Mucosa of stomach (tissue), 1 donor: ENCODE measurements around the gene CCL3.
"Not testable (repeated sequence)": the region's sequence is repeated elsewhere in the genome, so short reads cannot be mapped to it uniquely, and the experiment has no call there.

Experiments
- H3K27me3 ChIP-seq: one replicate; pipeline ENCODE4 v1.7.0; 2013; ENCODE audit warnings: mild to moderate bottlenecking, low read length; ENCODE audit not compliant: control insufficient read depth, insufficient read depth
- H3K36me3 ChIP-seq: one replicate; pipeline ENCODE4 v1.7.0; 2013; ENCODE audit warnings: low read length; ENCODE audit not compliant: control insufficient read depth, insufficient read depth
- H3K4me1 ChIP-seq: one replicate; pipeline ENCODE4 v1.7.0; 2013; ENCODE audit warnings: mild to moderate bottlenecking, low read length; ENCODE audit not compliant: control insufficient read depth, insufficient read depth
- H3K4me3 ChIP-seq: one replicate; pipeline ENCODE4 v1.7.0; 2013; ENCODE audit warnings: low read length
- H3K9ac ChIP-seq: one replicate; pipeline ENCODE4 v1.7.0; 2013; ENCODE audit warnings: mild to moderate bottlenecking, low read length, moderate library complexity
- H3K9me3 ChIP-seq: one replicate; pipeline ENCODE4 v1.7.0; 2013; ENCODE audit warnings: mild to moderate bottlenecking, low read length, moderate library complexity; ENCODE audit not compliant: control insufficient read depth
- donor health status: Pancreatic carcinoma.

Gene CCL3

DNA sequence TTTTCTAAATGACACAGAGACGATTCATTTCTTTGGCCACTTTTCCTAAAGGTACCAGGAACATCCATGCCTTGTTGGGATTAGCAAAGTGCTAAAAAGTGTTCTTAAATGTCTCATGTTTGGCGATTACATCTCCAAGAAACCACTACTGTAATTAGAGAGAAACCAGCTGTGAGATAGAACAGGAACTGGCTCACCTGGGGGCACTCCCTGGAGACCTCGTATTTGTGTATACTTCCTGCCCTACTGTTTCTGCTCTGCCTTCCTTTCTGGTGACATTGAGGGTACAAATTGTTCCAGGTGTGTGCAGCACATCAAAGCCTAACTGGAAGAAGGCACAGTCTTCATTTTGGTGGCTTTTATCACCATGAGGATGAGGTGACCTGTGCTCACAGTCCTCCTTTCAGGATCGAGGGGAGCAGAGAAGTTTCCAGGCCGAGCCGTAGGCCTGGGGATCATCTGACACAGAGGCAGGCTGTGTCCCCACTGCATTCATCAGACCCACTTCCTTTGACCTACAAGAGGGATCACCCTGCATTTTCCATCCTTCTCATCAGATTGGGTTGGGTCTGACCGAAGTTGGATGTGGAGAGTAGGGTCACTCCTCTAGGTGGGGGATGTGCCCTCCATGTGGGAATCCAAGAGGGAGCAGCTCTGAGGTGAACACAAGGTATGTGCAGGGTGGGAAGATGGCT, 37.4 kb upstream of the CCL3 start:
- H3K4me3 ChIP-seq = no peak overlapping the region
- H3K9ac ChIP-seq = no peak overlapping the region
- no peaks in the 10 kb centered on the region for H3K4me1 ChIP-seq
- no peaks in the 10 kb centered on the region for H3K27me3 ChIP-seq
- H3K9me3 ChIP-seq = no peaks in the 10 kb centered on the region
- H3K36me3 ChIP-seq = no peaks in the 10 kb centered on the region

DNA sequence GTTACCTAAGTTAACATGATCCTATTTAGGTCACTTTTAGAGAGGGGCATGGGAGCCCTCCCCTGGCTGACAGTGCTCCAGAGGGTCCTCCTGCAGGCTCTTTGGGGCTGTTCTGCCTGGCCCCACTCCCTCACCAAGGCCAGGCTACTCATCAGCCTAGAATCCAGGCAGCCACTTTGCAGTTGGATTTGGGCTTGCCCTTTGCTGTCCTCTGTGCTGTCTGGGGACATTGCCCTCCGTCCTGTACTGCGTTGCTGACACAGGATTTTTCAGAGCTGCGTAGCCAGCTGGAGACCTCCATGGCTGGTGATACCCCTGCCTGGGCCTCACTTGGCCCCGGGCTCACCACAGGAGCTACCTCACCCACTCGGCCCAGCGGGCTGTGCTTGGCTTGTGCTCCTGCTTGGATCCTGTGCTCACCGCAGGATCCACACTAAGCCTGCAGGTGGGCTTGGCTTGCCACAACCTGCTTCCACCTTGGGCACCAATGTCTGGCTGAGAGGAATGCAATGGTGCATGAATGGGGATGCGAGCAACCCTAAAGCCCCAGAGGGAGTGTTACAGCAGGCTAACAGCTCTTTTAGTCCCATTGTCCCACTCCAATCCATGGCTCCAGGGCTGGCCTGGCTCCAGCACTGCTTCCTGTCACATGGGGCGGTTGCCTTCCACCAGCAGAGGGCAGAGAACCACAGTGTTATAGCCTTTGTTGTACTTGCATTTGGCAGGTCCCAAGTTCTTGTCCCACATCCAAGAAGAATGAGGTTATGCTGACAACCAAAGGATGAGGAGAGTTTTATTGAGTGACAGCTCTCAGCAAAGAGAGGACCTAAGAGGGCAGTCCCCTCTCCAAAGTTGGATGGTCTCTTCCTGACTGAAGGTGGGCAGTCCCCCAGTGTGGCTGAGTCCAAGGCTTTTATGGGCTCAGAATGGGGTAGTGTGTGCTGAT, 35.2 kb upstream of the CCL3 start:
- Histone ChIP-seq H3K36me3 (no peaks in the 10 kb centered on the region), H3K4me3 (no peak overlapping the region), H3K9ac (no peak overlapping the region)

DNA sequence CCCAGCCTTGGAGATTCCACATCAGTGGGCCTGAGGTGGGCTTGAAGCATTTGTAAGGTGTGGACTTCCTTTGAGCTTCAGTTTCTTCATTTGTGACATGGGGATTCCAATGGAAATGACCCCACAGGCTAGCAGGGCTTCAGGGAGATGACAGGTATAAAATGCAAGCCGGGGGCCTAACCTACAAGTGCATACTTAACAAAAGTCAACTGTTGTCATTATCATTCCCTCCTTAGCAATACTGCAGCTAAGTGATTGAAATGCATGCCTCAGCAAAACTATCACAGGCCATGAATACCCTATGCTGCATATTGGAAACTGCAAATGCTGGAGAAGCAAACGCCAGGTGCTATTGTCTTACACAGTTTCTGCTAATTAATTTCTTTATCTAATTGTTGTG, 33.5 kb upstream of the CCL3 start:
- Histone ChIP-seq H3K9ac (no peak overlapping the region), H3K36me3 (no peaks in the 10 kb centered on the region), H3K27me3 (no peaks in the 10 kb centered on the region), H3K9me3 (no peaks in the 10 kb centered on the region), H3K4me3 (no peak overlapping the region), H3K4me1 (no peaks in the 10 kb centered on the region)

More for the DNA sequence above, 35.2 kb upstream of the CCL3 start:
- no peaks in the 10 kb centered on the region for H3K4me1 ChIP-seq
- no peaks in the 10 kb centered on the region for H3K9me3 ChIP-seq
- H3K27me3 ChIP-seq = no peaks in the 10 kb centered on the region

DNA sequence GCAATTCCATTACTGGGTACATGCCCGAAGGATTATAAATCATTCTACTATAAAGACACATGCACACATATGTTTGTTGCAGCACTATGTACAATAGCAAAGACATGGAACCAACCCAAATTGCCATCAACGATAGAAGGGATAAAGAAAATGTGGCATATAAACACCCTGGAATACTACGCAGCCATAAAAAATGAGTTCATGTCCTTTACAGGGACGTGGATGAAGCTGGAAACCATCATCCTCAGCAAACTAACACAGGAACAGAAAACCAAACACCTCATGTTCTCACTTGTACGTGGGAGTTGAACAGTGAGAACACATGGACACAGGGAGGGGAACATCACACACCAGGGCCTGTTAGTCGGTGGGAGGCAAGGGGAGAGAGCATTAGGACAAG, 31.2 kb upstream of the CCL3 start:
- not testable (repeated sequence) for H3K4me3 ChIP-seq

DNA sequence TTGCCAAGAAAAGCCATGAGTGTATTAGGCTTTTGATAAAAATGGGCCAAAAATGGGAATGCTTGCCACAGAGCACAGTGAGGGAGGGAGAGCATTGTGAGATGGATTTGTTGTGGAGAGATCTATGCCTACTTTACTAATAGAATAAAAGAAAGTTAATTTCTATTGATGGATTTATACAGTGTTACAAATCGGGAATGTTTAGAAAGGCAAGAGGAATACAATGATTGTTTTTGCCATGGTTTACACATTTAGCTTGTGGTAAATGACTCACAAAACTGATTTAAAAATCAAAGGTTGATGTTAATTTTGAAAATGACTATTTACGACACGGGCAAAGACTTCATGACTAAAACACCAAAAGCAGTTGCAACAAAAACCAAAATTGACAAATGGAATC, 30.3 kb upstream of the CCL3 start:
- no peak overlapping the region for H3K4me3 ChIP-seq
- H3K9me3 ChIP-seq = no peaks in the 10 kb centered on the region
- no peaks in the 10 kb centered on the region for H3K36me3 ChIP-seq
- no peak overlapping the region for H3K9ac ChIP-seq
- H3K4me1 ChIP-seq = no peaks in the 10 kb centered on the region
- no peaks in the 10 kb centered on the region for H3K27me3 ChIP-seq

More for the DNA sequence above, 31.2 kb upstream of the CCL3 start:
- H3K4me1 ChIP-seq, H3K27me3 ChIP-seq, H3K9me3 ChIP-seq, H3K9ac ChIP-seq, H3K36me3 ChIP-seq: not testable (repeated sequence)

DNA sequence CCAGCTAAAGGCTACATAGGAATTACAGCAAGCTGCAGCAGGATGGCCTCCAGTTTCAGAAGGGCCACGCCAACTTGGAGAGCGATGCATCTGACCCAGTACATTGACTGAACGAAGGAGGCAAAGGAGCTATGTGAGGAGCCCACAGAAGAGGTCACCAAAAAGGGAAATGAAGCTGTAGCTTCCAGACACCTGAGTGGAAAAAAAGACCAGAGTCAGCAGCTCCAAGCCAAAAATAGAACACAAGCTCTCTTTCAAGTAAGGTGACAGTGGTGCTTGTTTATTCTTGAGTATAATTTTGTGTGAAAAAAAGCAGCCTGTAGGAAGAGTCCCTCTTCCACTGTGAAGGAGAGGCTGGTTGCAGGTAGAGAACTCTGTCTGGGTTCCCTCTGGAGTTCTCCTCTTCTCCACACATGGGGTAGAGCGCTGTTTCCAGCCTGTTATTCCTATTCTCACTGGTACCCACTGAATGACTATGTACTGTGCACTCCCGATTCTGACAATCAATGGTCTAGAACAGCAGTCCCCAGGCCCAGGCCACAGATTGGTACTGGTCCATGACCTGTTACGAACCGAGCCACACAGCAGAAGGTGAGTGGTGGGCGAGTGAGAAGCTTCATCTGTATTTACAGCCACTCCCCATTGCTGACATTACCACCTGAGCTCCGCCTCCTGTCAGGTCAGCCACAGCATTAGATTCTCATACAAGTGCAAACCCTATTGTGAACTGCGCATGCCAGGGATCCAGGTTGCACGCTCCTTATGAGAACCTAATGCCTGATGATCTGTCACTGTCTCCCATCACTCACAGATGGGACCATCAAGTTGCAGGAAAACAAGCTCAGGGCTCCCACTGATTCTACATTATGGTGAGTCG, 28.8 kb upstream of the CCL3 start:
- Histone ChIP-seq H3K36me3 (no peaks in the 10 kb centered on the region), H3K4me3 (no peak overlapping the region), H3K4me1 (no peaks in the 10 kb centered on the region), H3K9ac (no peak overlapping the region), H3K9me3 (no peaks in the 10 kb centered on the region), H3K27me3 (no peaks in the 10 kb centered on the region)

DNA sequence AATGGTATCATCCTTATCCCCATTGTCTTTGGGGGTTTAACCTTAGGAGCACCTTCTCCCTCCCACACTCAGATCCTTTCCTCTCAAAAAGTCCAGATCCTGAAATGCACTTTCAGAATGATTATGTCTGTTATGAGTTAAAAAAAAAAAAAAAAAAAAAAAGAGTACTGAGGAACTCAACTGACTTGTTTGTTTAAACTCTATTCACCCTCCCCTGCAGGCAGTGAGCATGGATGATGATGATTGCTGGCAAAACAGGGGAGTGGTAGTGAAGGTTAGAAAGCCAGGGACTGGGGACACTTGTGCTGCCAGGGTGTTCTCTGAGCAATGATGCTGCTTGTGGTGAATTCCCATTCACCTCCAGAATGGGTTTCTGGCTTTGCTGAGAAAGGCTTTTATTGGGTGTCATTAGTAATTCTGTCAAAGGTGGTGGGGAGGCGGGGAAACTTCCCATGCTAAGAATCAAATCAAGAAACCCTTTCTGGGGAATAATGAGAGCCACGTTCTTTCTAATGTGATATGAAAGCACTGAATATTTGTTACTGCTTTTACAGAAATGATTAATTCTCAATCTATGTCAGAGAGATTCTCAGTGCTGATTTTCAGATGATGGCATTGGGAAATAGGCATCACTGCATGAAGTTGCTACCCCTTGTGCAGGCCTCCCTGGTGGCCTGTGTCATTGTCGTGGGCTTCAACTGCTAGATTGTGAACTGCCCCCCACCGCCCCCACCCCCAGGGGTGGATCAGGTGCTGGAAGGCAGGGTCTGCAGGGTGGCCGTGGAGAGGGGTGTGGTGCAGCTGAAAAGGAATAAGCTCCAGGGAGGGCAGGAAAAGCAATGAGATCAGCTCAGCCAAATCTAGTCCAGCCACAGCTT, 27.8 kb upstream of the CCL3 start:
- Histone ChIP-seq H3K36me3 (no peaks in the 10 kb centered on the region), H3K9me3 (no peaks in the 10 kb centered on the region), H3K4me3 (no peak overlapping the region), H3K9ac (no peak overlapping the region), H3K27me3 (no peaks in the 10 kb centered on the region), H3K4me1 (no peaks in the 10 kb centered on the region)

DNA sequence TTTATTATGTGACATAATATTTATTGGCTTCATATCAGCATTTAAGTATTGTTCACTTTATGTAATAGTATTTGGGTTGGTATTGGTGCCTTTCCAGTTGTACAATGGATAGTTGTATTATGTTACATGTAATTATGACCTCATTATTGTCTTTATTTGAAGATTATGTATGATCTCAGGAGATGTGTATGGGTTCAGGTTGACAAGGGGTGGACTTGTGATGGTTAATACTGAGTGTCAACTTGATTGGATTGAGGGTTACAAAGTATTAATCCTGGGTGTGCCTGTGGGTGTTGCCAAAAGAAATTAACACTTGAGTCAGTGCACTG, 25.7 kb upstream of the CCL3 start:
- not testable (repeated sequence) for H3K9me3 ChIP-seq, H3K4me3 ChIP-seq, H3K9ac ChIP-seq, H3K27me3 ChIP-seq, H3K4me1 ChIP-seq, H3K36me3 ChIP-seq

DNA sequence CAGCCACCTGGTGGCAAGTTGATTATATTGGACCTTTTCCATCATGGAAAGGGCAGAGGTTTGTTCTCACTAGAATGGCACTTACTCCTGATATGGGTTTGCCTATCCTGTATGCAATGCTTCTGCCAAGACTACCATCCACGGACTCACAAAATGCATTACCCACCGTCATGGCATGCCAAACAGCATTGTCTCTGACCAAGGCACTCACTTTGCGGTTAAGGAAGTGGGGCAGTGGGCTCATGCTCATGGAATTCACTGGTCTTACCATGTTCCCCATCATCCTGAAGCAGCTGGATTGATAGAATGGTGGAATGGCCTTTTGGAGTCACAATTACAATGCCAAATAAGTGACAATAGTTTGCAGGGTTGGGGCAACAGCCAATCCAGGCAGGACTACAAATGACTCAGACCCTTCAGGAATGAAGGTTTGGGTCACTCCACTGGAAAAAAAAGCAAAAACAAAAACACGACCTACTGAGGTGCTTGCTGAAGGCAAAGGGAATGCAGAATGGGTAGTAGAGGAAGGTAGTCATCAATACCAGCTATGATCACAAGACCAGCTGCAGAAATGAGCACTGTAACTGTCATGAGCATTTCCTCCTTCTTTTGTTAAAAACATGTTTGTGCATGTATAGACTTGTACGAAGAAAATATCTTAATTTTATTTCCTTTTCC, 25.2 kb upstream of the CCL3 start:
- not testable (repeated sequence) for H3K27me3 ChIP-seq, H3K9me3 ChIP-seq, H3K4me3 ChIP-seq, H3K9ac ChIP-seq, H3K4me1 ChIP-seq, H3K36me3 ChIP-seq

DNA sequence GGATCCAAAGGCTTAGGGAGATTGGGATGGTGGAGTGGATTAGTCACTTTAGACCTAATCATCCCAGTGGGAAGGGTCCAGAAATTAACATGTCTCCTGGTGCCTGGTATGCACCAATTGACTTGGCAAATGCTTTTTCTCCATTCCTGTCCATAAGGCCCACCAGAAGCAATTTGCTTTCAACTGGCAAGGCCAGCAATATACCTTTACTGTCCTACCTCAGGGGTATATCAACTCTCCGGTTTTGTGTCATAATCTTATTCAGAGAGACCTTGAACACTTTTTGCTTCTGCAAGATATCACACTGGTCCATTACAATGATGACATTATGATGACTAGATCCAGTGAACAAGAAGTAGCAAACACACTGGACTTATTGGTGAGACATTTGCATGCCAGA, 23.2 kb upstream of the CCL3 start:
- H3K4me3 ChIP-seq = not testable (repeated sequence)

DNA sequence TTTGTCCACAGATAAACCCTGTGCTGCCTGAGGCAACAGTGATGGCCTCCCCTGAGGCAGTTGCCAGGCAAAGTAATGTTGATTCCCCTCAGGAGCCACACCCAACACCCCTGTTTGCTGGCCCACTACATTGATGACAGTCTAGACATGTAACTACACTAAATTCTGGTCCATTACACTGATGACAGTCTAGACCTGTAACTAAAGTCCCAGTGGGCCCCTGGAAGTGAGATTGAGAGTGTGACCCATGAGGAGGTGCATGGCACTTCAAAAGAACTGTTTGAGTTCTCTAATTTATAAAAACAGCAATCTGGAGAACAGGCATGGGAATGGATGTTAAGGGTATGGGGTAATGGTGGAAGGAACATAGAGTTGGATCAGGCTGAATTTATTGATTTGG, 22.6 kb upstream of the CCL3 start:
- H3K4me3 ChIP-seq = no peak overlapping the region
- no peaks in the 10 kb centered on the region for H3K9me3 ChIP-seq
- no peak overlapping the region for H3K9ac ChIP-seq
- H3K4me1 ChIP-seq = no peaks in the 10 kb centered on the region
- no peaks in the 10 kb centered on the region for H3K36me3 ChIP-seq
- no peaks in the 10 kb centered on the region for H3K27me3 ChIP-seq

More for the DNA sequence above, 23.2 kb upstream of the CCL3 start:
- H3K27me3 ChIP-seq, H3K36me3 ChIP-seq, H3K4me1 ChIP-seq, H3K9ac ChIP-seq, H3K9me3 ChIP-seq: not testable (repeated sequence)
